ENCODE results near the gene CTSF. TPM values are rescaled to one million over a fixed set of nuclear protein-coding genes. Genes with fewer than 3 reads are reported as not detected.

CTSF gene
- total RNA-seq, 1 experiment from 2014 or later: not detected

DNA sequence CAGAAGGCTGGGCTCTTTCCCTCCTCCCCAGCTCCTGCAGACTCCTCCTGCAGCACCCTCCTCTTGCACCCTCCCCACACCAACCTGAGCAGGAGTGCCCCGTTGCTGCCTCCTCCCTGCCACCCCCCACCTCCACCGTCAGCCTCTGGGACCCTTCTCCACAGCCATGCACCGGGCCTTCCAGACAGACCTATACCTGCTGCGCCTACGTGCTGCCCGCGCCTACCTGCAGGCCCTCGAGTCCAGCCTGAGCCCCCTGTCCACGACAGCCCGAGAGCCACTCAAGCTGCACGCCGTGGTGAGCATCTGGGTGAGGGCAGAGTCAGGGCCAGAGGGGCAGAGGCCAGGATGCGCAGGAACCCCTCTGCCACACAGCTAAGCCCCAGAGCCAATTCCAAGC lies 38.8 kb downstream of the CTSF start:
- Histone ChIP-seq H3K36me3 (ENCODE audit: insufficient read depth, low read length) (no peaks in the 10 kb centered on the region), H3K4me2 (ENCODE audit: low read depth, low read length, poor library complexity, severe bottlenecking) (no peak overlapping the region), H3K4me1 (ENCODE audit: low read length) (no peaks in the 10 kb centered on the region), H3K27ac (ENCODE audit: low read length) (no peak overlapping the region), H3K9me2 (replicated peaks; ENCODE audit: insufficient read depth, low read length) (no peaks in the 10 kb centered on the region), H3K27me3 (ENCODE audit: low read length) (no peaks in the 10 kb centered on the region), H2AFZ (ENCODE audit: low read length) (no peak overlapping the region), H3K4me3 (ENCODE audit: low read length) (no peak overlapping the region), H3K9ac (ENCODE audit: low read length) (no peak overlapping the region), H3K9me3 (ENCODE audit: low read length) (no peaks in the 10 kb centered on the region), H3K79me2 (ENCODE audit: low read length) (no peaks in the 10 kb centered on the region), H4K20me1 (ENCODE audit: insufficient read depth, low read depth, low read length) (no peaks in the 10 kb centered on the region)
- DNase-seq: no peak

- H3K9ac ChIP-seq (ENCODE audit: low read length): no peak overlapping the region
- H3K4me1 ChIP-seq (ENCODE audit: low read length): no peaks in the 10 kb centered on the region
- H3K79me2 ChIP-seq (ENCODE audit: low read length): no peaks in the 10 kb centered on the region
- H4K20me1 ChIP-seq (ENCODE audit: insufficient read depth, low read depth, low read length): no peaks in the 10 kb centered on the region
- no peaks in the 10 kb centered on the region for H3K9me2 ChIP-seq (replicated peaks; ENCODE audit: insufficient read depth, low read length)
- no peak overlapping the region for H3K4me2 ChIP-seq (ENCODE audit: low read depth, low read length, poor library complexity, severe bottlenecking)
- no peaks in the 10 kb centered on the region for H3K9me3 ChIP-seq (ENCODE audit: low read length)
- H3K27me3 ChIP-seq (ENCODE audit: low read length): no peaks in the 10 kb centered on the region
- no peak for DNase-seq
- no peak overlapping the region for H3K27ac ChIP-seq (ENCODE audit: low read length)
- H3K36me3 ChIP-seq (ENCODE audit: insufficient read depth, low read length): no peaks in the 10 kb centered on the region
- H3K4me3 ChIP-seq (ENCODE audit: low read length): no peak overlapping the region
- no peak overlapping the region for H2AFZ ChIP-seq (ENCODE audit: low read length)
These were observed 39.3 kb downstream of the CTSF start for GRCh38 chr11:66529069-66529468.

- Histone ChIP-seq H4K20me1 (ENCODE audit: insufficient read depth, low read depth, low read length) (no peaks in the 10 kb centered on the region), H2AFZ (ENCODE audit: low read length) (no peak overlapping the region), H3K9ac (ENCODE audit: low read length) (no peak overlapping the region), H3K27ac (ENCODE audit: low read length) (no peak overlapping the region), H3K36me3 (ENCODE audit: insufficient read depth, low read length) (no peaks in the 10 kb centered on the region), H3K4me1 (ENCODE audit: low read length) (no peaks in the 10 kb centered on the region), H3K79me2 (ENCODE audit: low read length) (no peaks in the 10 kb centered on the region), H3K4me3 (ENCODE audit: low read length) (no peak overlapping the region), H3K9me3 (ENCODE audit: low read length) (no peaks in the 10 kb centered on the region), H3K27me3 (ENCODE audit: low read length) (no peaks in the 10 kb centered on the region), H3K4me2 (ENCODE audit: low read depth, low read length, poor library complexity, severe bottlenecking) (no peak overlapping the region), H3K9me2 (replicated peaks; ENCODE audit: insufficient read depth, low read length) (no peaks in the 10 kb centered on the region)
- DNase-seq: no peak
These were observed 43.9 kb downstream of the CTSF start for GRCh38 chr11:66524304-66525040.

DNA sequence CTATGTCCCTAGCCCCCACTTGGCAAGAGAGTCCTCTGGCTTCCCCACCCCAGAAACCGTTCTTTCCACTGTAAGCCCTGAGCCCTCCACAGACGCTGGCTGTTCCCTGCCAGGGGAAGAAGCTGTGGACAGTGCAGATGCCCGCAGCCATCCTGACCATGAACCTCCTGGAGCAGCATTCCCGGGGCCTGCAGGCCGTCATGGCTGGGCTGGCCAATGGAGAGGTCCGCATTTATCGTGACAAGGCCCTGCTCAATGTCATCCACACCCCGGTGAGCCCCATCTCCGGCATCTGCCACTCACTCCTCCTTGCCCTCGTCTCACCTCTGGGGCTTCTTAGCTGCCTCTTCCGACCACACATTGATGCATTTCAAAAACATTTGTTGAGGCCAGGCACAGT lies 44.8 kb downstream of the CTSF start:
- Histone ChIP-seq H3K9me3 (ENCODE audit: low read length) (no peaks in the 10 kb centered on the region), H3K9ac (ENCODE audit: low read length) (no peak overlapping the region), H3K4me3 (ENCODE audit: low read length) (no peak overlapping the region), H3K27me3 (ENCODE audit: low read length) (no peaks in the 10 kb centered on the region), H2AFZ (ENCODE audit: low read length) (no peak overlapping the region), H3K36me3 (ENCODE audit: insufficient read depth, low read length) (no peaks in the 10 kb centered on the region), H3K4me1 (ENCODE audit: low read length) (no peaks in the 10 kb centered on the region), H3K4me2 (ENCODE audit: low read depth, low read length, poor library complexity, severe bottlenecking) (no peak overlapping the region), H3K27ac (ENCODE audit: low read length) (no peak overlapping the region), H3K9me2 (replicated peaks; ENCODE audit: insufficient read depth, low read length) (no peaks in the 10 kb centered on the region), H3K79me2 (ENCODE audit: low read length) (no peaks in the 10 kb centered on the region), H4K20me1 (ENCODE audit: insufficient read depth, low read depth, low read length) (no peaks in the 10 kb centered on the region)
- DNase-seq: no peak

Small RNAs within 50 kb of the gene (small RNA-seq; reads per million reads assigned to genes)
- gene RNU4-39P: not detected

Other genes starting within 250 kb of the CTSF start
- gene RIN1, start 232.2 kb downstream of the CTSF start, total RNA-seq (2014; rRNA removed; shearing (Covaris generic); ENCODE audit: low replicate concordance): 0.78 and 1.1 TPM in 2 replicates
- 32.0 and 57.1 TPM in 2 replicates for gene BRMS1, start 223.5 kb downstream of the CTSF start, total RNA-seq (2014; rRNA removed; shearing (Covaris generic); ENCODE audit: low replicate concordance)
- gene B4GAT1, start 221.0 kb downstream of the CTSF start, total RNA-seq (2014; rRNA removed; shearing (Covaris generic); ENCODE audit: low replicate concordance): 10.6 and 11.9 TPM in 2 replicates
- gene SLC29A2, start 196.8 kb downstream of the CTSF start, total RNA-seq (2014; rRNA removed; shearing (Covaris generic); ENCODE audit: low replicate concordance): 0.15 and 0.90 TPM in 2 replicates
- gene NPAS4, start 147.6 kb downstream of the CTSF start, total RNA-seq (2014; rRNA removed; shearing (Covaris generic); ENCODE audit: low replicate concordance): not detected in 2 replicates
- 69.6 and 80.4 TPM in 2 replicates for gene MRPL11, start 129.8 kb downstream of the CTSF start, total RNA-seq (2014; rRNA removed; shearing (Covaris generic); ENCODE audit: low replicate concordance)
- 5.6 and 6.7 TPM in 2 replicates for gene PELI3, start 101.7 kb downstream of the CTSF start, total RNA-seq (2014; rRNA removed; shearing (Covaris generic); ENCODE audit: low replicate concordance)
- 77.9 and 91.5 TPM in 2 replicates for gene DPP3, start 88.2 kb downstream of the CTSF start, total RNA-seq (2014; rRNA removed; shearing (Covaris generic); ENCODE audit: low replicate concordance)
- 9.1 and 37.3 TPM in 2 replicates for gene BBS1, start 58.0 kb downstream of the CTSF start, total RNA-seq (2014; rRNA removed; shearing (Covaris generic); ENCODE audit: low replicate concordance)
- gene ZDHHC24, start 22.6 kb downstream of the CTSF start, total RNA-seq (2014; rRNA removed; shearing (Covaris generic); ENCODE audit: low replicate concordance): 22.2 and 35.0 TPM in 2 replicates
- not detected in 2 replicates for gene ACTN3, start 21.7 kb downstream of the CTSF start, total RNA-seq (2014; rRNA removed; shearing (Covaris generic); ENCODE audit: low replicate concordance)
- gene CCDC87, start 24.5 kb upstream of the CTSF start, total RNA-seq (2014; rRNA removed; shearing (Covaris generic); ENCODE audit: low replicate concordance): 0.22 and 0.75 TPM in 2 replicates
- gene CCS, start 24.6 kb upstream of the CTSF start, total RNA-seq (2014; rRNA removed; shearing (Covaris generic); ENCODE audit: low replicate concordance): 24.6 and 57.6 TPM in 2 replicates
- 47.9 and 51.3 TPM in 2 replicates for gene RBM14, start 48.0 kb upstream of the CTSF start, total RNA-seq (2014; rRNA removed; shearing (Covaris generic); ENCODE audit: low replicate concordance)
- gene RBM4, start 70.1 kb upstream of the CTSF start, total RNA-seq (2014; rRNA removed; shearing (Covaris generic); ENCODE audit: low replicate concordance): 103 and 141 TPM in 2 replicates
- 39.5 and 43.2 TPM in 2 replicates for gene RBM4B, start 109.3 kb upstream of the CTSF start, total RNA-seq (2014; rRNA removed; shearing (Covaris generic); ENCODE audit: low replicate concordance)
- gene SPTBN2, start 160.6 kb upstream of the CTSF start, total RNA-seq (2014; rRNA removed; shearing (Covaris generic); ENCODE audit: low replicate concordance): 18.9 and 72.0 TPM in 2 replicates